Lower lobe of right lung (tissue), 2 donors: ENCODE results near the gene PAQR5. TPM values are rescaled to one million over a fixed set of nuclear protein-coding genes. Genes with fewer than 3 reads are reported as not detected.

Experiments
- ATAC-seq, 2 donors: fragments of 200-7000 bp; cut with Tn5 transposase; one replicate each; pipeline ENCODE4 v1.9.1; 2020 to 2022; ENCODE audit warnings: mild to moderate bottlenecking in 2 of 2, moderate library complexity in 2 of 2
- DNase-seq: peaks from one replicate; pipeline ENCODE4 v3.0.0-alpha.2; 2020
- H3K27ac ChIP-seq: fragments of 200-600 bp; one replicate; pipeline ENCODE4 v1.8.0; 2022
- H3K27me3 ChIP-seq: fragments of 200-600 bp; one replicate; pipeline ENCODE4 v1.8.0; 2022; ENCODE audit warnings: low read depth
- H3K36me3 ChIP-seq: fragments of 200-600 bp; one replicate; pipeline ENCODE4 v1.8.0; 2022; ENCODE audit warnings: mild to moderate bottlenecking
- H3K4me1 ChIP-seq: fragments of 200-600 bp; one replicate; pipeline ENCODE4 v1.8.0; 2022
- H3K4me3 ChIP-seq: fragments of 200-600 bp; one replicate; pipeline ENCODE4 v1.8.0; 2022; ENCODE audit warnings: mild to moderate bottlenecking
- H3K9me3 ChIP-seq: fragments of 200-600 bp; one replicate; pipeline ENCODE4 v1.8.0; 2022
- intact Hi-C: fragments of 100-400 bp; cut with DNase I; formaldehyde crosslinking; loops from one replicate; pipeline ENCODE4 v1.11.0; 2022
- total RNA-seq: library from RNA; stranded (reverse); fragmentation: NEBNext Ultra II Directional; extraction: Animal tissue kit (Norgen Biotek cat#: 25700); gene quantifications from one replicate; pipeline ENCODE4 v1.2.1, GENCODE V29; 2021
- TF ChIP-seq, protein P1 (sequence below): fragments of 200-600 bp; IDR thresholded peaks from one replicate; pipeline ENCODE4 v1.8.0; 2022; ENCODE audit warnings: antibody characterized with exemption, mild to moderate bottlenecking
- donor health status: DM: no; HTN: yes; CAD: no; lungs with severe emphysema.

Gene PAQR5
- total RNA-seq, 1 donor from 2014 or later, result 30.6 TPM

DNA sequence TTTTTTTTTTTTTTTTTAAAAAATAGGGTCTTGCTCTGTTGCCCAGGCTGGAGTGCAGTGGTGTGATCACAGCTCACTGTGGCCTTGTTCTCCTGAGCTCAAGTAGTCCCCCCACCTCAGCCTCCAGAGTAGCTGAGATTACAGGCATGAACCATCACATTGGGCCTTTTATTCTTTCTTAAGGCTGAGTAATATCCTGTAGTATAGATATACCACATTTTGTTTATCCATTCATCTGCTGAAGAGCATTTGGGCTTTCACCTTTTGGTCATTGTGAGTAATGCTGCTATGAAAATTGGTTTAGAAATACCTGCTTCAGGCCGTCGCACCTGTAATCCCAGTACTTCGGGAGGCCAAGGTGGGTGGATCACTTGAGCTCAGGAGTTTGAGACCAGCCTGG lies 42.6 kb downstream of the PAQR5 start:
- Histone ChIP-seq H3K27ac (no peak overlapping the region), H3K9me3 (no peaks in the 10 kb centered on the region), H3K36me3 (no peaks in the 10 kb centered on the region), H3K4me3 (no peak overlapping the region), H3K4me1 (no peaks in the 10 kb centered on the region), H3K27me3 (no peaks in the 10 kb centered on the region)
- no peak for DNase-seq
- ATAC-seq, result no peak
- TF ChIP-seq, protein P1, sequence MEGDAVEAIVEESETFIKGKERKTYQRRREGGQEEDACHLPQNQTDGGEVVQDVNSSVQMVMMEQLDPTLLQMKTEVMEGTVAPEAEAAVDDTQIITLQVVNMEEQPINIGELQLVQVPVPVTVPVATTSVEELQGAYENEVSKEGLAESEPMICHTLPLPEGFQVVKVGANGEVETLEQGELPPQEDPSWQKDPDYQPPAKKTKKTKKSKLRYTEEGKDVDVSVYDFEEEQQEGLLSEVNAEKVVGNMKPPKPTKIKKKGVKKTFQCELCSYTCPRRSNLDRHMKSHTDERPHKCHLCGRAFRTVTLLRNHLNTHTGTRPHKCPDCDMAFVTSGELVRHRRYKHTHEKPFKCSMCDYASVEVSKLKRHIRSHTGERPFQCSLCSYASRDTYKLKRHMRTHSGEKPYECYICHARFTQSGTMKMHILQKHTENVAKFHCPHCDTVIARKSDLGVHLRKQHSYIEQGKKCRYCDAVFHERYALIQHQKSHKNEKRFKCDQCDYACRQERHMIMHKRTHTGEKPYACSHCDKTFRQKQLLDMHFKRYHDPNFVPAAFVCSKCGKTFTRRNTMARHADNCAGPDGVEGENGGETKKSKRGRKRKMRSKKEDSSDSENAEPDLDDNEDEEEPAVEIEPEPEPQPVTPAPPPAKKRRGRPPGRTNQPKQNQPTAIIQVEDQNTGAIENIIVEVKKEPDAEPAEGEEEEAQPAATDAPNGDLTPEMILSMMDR, result no peak
- intact Hi-C loops, result no loop called here

DNA sequence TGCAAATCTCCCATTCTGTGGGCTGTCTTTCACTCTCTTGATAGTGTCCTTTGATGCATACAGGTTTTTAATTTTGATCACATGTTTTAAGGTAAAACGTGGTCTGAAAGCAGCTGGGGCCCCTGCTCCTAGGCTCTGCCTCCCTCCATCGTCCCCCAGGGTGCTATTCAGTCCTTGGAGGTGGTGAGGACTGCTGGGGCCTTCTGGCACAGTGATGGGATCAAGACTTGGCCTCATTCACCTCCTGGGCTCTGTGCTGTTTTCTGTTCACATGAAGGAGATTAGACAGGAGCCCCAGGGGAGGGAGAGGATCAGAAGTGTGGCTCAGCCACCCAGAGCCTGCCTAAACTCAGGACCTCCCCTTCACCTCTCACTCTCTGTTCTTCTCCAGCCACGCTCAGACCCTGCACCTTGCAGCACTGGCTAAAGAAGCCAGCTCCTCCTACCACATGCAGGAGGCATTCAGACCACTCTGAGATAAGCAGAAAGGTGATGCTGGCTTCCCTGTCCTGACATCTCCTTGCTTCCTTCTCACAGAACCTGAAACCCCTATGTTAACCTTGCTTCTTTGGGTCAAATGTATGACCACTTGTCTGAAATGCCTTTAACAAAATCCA lies 43.9 kb downstream of the PAQR5 start:
- no peak for DNase-seq
- intact Hi-C loops, result no loop called here
- Histone ChIP-seq H3K9me3 (no peaks in the 10 kb centered on the region), H3K27ac (no peak overlapping the region), H3K4me3 (no peak overlapping the region), H3K4me1 (no peaks in the 10 kb centered on the region), H3K36me3 (no peaks in the 10 kb centered on the region), H3K27me3 (no peaks in the 10 kb centered on the region)
- no peak for ATAC-seq
- TF ChIP-seq, protein P1, result no peak

DNA sequence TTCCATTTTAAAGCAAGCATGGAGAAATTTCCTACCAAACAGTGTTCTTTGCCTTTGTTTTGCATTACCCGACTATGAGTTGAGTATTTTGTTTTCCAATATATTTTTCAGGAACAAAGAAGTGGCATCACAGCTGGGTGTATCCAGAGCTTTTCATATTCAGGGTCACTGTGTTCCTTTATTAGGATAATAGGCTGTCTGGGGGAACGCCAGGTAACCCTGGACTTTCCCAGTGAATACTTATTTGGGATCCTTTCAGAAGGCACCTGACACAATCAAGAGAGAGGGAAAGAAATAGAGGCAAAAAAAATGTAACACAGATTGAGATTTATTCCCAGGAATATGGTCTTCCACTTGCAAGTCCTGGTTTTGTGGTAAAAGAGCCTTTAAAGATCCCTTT lies 44.4 kb downstream of the PAQR5 start:
- H3K36me3 ChIP-seq, result no peaks in the 10 kb centered on the region
- DNase-seq (no peak), ATAC-seq (no peak)
- TF ChIP-seq, protein P1, result no peak
- H3K9me3 ChIP-seq, result no peaks in the 10 kb centered on the region
- intact Hi-C loops, result no loop called here
- no peak overlapping the region for H3K4me3 ChIP-seq
- no peaks in the 10 kb centered on the region for H3K4me1 ChIP-seq
- H3K27ac ChIP-seq, result no peak overlapping the region
- H3K27me3 ChIP-seq, result no peaks in the 10 kb centered on the region

DNA sequence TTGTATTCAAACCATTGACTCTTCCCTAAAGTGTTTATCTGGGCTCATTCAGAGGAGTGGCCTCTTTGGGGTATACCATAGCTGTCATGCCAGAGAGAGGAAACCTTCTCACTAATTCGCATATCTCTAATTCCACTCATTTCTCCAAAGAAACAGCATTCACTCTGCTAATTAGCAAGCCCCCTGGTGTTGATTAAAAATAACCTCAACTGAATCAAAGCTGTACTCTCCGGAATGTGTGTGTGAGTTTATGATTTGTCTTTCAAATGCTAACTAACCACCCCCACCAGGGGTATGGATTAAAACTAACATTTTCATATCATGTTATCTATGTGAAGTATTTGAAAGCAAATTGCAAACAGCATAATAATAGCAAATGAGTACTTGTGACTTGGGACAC lies 45.5 kb downstream of the PAQR5 start:
- no peaks in the 10 kb centered on the region for H3K9me3 ChIP-seq
- no peak overlapping the region for H3K4me3 ChIP-seq
- no peak overlapping the region for H3K27ac ChIP-seq
- TF ChIP-seq, protein P1, result no peak
- H3K27me3 ChIP-seq, result no peaks in the 10 kb centered on the region
- H3K4me1 ChIP-seq, result no peaks in the 10 kb centered on the region
- intact Hi-C loops, result no loop called here
- H3K36me3 ChIP-seq, result no peaks in the 10 kb centered on the region
- ATAC-seq (no peak), DNase-seq (no peak)

DNA sequence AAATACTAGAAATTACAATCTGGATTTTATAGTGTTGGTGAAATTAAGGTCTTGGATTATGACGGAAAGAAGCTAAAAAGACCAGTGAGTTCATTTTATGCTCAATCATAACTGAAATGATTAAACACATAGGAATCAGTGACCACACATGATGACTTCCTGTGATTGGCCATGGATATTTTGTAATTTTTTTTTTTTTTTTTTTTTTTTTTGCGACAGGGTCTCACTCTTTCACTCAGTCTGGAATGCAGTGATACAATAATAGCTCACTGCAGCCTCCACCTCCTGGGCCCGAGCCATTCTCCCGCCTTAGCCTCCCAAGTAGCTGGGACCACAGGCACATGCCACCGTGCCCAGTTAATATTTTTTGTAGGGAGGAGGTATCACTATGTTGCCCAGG lies 47.4 kb downstream of the PAQR5 start:
- Histone ChIP-seq H3K27ac (no peak overlapping the region), H3K4me1 (no peaks in the 10 kb centered on the region), H3K9me3 (no peaks in the 10 kb centered on the region), H3K4me3 (no peak overlapping the region), H3K36me3 (no peaks in the 10 kb centered on the region), H3K27me3 (no peaks in the 10 kb centered on the region)
- ATAC-seq (no peak), DNase-seq (no peak)
- intact Hi-C loops, result no loop called here
- TF ChIP-seq, protein P1, result no peak
